Measurements from ENCODE around the gene RPS25. TPM values are rescaled to one million over a fixed set of nuclear protein-coding genes. Genes with fewer than 3 reads are reported as not detected.
A peak's percentile ranks its signal among the peaks of the same experiment; 100 is the strongest.
"Not testable (repeated sequence)": the region's sequence is repeated elsewhere in the genome, so short reads cannot be mapped to it uniquely, and the experiment has no call there.

The RPS25 gene
- total RNA-seq, 1 donor, result 4,016 TPM

DNA sequence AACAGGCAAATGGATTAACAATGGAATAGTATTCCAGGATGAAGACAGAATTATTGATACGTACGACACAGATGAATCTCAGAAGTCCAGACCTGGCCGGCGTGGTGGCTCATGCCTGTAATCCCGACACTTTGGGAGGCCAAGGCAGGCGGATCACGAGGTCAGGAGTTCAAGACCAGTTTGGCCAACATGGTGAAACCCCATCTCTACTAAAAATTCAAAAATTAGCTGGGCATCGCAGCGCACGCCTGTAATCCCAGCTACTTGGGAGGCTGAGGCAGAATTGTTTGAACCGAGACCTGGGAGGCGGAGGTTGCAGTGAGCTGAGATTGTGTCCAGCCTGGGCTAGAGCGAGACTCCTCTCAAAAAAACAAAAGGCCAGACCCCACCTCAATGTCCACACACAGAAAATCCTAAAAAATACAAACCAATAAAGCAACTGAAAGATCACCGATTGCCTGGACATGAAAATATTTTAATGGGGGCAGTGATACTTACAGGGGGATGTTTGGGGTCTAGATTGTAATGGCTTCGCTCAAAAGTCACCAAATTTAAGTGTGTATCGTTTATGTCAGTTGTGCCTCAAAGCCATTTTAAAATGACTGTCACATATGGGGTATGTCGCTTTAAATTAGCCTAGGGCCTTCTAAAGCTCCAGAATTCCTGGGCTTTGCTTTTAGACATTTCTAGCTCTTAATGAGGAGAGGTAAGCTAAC, 3.8 kb downstream of the RPS25 start:
- H3K27me3 ChIP-seq (ENCODE audit: insufficient read depth, low read length), result no peaks in the 10 kb centered on the region
- H3K4me3 ChIP-seq (ENCODE audit: low read length), result no peak overlapping the region
- peaks cover 23% of the 10 kb centered on the region for H3K4me1 ChIP-seq (ENCODE audit: insufficient read depth, low read length)
- no peaks in the 10 kb centered on the region for H3K9me3 ChIP-seq (ENCODE audit: low read depth, low read length)

- Histone ChIP-seq H3K9me3 (ENCODE audit: low read depth, low read length) (no peaks in the 10 kb centered on the region), H3K4me3 (ENCODE audit: low read length) (no peak overlapping the region), H3K27me3 (ENCODE audit: insufficient read depth, low read length) (no peaks in the 10 kb centered on the region), H3K4me1 (ENCODE audit: insufficient read depth, low read length) (peaks cover 20% of the 10 kb centered on the region)
These were observed 5.4 kb downstream of the RPS25 start for GRCh38 chr11:119012629-119013170.

- Histone ChIP-seq H3K27me3 (ENCODE audit: insufficient read depth, low read length) (no peaks in the 10 kb centered on the region), H3K4me3 (ENCODE audit: low read length) (no peak overlapping the region), H3K9me3 (ENCODE audit: low read depth, low read length) (no peaks in the 10 kb centered on the region), H3K4me1 (ENCODE audit: insufficient read depth, low read length) (peaks cover 10% of the 10 kb centered on the region)
These were observed 6.6 kb downstream of the RPS25 start for GRCh38 chr11:119011476-119012053.

DNA sequence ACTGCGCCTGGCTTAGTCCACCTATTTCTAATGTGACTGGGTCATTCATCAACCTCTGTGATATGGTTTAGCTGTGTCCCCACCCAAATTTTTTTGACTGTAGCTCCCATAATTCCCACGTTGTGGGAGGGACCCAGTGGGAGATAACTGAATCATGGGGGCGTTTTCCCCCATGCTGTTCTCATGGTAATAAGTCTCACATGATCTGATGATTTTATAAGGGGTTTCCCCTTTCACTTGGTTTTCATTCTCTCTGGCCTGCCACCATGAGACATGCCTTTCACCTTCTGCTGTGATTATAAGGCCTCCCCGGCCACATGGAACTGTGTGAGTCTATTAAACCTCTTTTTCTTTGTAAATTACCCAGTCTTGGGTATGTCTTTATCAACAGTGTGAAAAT, 11.5 kb downstream of the RPS25 start:
- Histone ChIP-seq H3K4me1 (ENCODE audit: insufficient read depth, low read length) (no peaks in the 10 kb centered on the region), H3K27me3 (ENCODE audit: insufficient read depth, low read length) (no peaks in the 10 kb centered on the region), H3K4me3 (ENCODE audit: low read length) (no peak overlapping the region), H3K9me3 (ENCODE audit: low read depth, low read length) (no peaks in the 10 kb centered on the region)

- Histone ChIP-seq H3K9me3 (ENCODE audit: low read depth, low read length) (no peaks in the 10 kb centered on the region), H3K27me3 (ENCODE audit: insufficient read depth, low read length) (no peaks in the 10 kb centered on the region), H3K4me1 (ENCODE audit: insufficient read depth, low read length) (peaks cover 26% of the 10 kb centered on the region), H3K4me3 (ENCODE audit: low read length) (no peak overlapping the region)
These were observed 17.2 kb downstream of the RPS25 start for GRCh38 chr11:119000906-119001305.

- H3K4me3 ChIP-seq (ENCODE audit: low read length), result no peak overlapping the region
These were observed 19.3 kb downstream of the RPS25 start for GRCh38 chr11:118998822-118999221.

GRCh38 chr11:118998388-118998717, 19.8 kb downstream of the RPS25 start:
- no peaks in the 10 kb centered on the region for H3K27me3 ChIP-seq (ENCODE audit: insufficient read depth, low read length)
- no peaks in the 10 kb centered on the region for H3K9me3 ChIP-seq (ENCODE audit: low read depth, low read length)
- H3K4me3 ChIP-seq (ENCODE audit: low read length), result peak overlapping the region; percentile 50
- H3K4me1 ChIP-seq (ENCODE audit: insufficient read depth, low read length), result peaks cover 26% of the 10 kb centered on the region

More at GRCh38 chr11:118998822-118999221, 19.3 kb downstream of the RPS25 start:
- peaks cover 26% of the 10 kb centered on the region for H3K4me1 ChIP-seq (ENCODE audit: insufficient read depth, low read length)
- H3K27me3 ChIP-seq (ENCODE audit: insufficient read depth, low read length), result no peaks in the 10 kb centered on the region
- H3K9me3 ChIP-seq (ENCODE audit: low read depth, low read length), result no peaks in the 10 kb centered on the region

GRCh38 chr11:118997627-118998387, 20.3 kb downstream of the RPS25 start, which contains the start of gene CENATAC:
Gene CENATAC (plus strand): TSS chr11:118998138. CDS start chr11:118998198, 60 bp downstream.
- Histone ChIP-seq H3K27me3 (ENCODE audit: insufficient read depth, low read length) (no peaks in the 10 kb centered on the region), H3K4me3 (ENCODE audit: low read length) (peak within 1 kb of the TSS; percentile 50), H3K4me1 (ENCODE audit: insufficient read depth, low read length) (peaks cover 26% of the 10 kb centered on the region), H3K9me3 (ENCODE audit: low read depth, low read length) (no peaks in the 10 kb centered on the region)

DNA sequence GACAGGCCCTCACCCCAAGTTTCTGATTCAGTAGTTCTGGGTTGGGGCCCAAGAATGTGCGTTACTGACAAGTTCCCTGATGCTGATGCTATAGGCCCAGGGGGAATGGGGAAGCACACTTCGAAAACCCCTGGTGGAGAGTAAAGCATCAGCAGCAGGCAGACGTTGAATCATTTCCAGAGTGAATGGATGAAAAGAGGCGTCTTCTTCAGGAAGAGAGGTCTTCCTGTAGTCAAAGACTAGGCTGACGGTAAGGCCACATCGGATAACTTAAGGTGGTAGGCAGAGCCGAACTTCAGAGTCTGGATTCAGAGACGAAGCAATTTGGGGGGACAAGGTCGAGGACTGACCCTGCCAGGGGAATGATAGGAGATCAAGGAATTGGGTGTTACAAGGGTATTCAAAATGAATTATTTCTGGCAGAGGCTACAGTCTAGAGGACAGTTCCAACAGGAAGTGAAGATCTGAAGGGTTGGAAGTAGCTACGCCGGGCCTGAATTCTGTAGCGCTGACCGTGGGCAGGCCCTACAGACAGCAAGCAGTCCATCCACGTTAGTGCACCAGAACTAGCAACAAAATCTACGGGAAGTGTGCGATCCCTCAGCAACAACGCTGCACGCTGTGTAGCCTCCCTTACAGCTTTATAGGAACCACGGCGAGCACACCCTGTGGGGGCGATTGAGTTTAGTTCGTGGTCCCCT, 21.1 kb downstream of the RPS25 start:
- no peaks in the 10 kb centered on the region for H3K27me3 ChIP-seq (ENCODE audit: insufficient read depth, low read length)

DNA sequence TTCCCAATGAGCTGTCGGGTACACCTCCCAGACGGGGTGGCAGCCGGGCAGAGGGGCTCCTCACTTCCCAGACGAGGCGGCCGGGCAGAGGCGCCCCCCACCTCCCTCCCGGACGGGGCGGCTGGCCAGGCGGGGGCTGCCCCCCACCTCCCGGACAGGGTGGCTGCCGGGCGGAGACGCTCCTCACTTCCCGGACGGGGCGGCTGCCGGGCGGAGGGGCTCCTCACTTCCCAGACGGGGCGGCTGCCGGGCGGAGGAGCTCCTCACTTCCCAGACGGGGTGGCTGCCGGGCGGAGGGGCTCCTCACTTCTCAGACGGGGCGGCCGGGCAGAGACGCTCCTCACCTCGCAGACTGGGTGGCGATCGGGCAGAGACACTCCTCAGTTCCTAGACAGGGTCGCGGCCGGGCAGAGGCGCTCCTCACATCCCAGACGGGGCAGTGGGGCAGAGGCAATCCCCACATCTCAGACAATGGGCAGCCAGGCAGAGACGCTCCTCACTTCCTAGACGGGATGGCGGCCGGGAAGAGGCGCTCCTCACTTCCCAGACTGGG, 26.6 kb downstream of the RPS25 start:
- not testable (repeated sequence) for H3K27me3 ChIP-seq (ENCODE audit: insufficient read depth, low read length); H3K4me1 ChIP-seq (ENCODE audit: insufficient read depth, low read length); H3K9me3 ChIP-seq (ENCODE audit: low read depth, low read length); H3K4me3 ChIP-seq (ENCODE audit: low read length)

More for the DNA sequence above, 21.1 kb downstream of the RPS25 start:
- Histone ChIP-seq H3K4me1 (ENCODE audit: insufficient read depth, low read length) (peaks cover 26% of the 10 kb centered on the region), H3K4me3 (ENCODE audit: low read length) (peak overlapping the region; percentile 50), H3K9me3 (ENCODE audit: low read depth, low read length) (no peaks in the 10 kb centered on the region)

DNA sequence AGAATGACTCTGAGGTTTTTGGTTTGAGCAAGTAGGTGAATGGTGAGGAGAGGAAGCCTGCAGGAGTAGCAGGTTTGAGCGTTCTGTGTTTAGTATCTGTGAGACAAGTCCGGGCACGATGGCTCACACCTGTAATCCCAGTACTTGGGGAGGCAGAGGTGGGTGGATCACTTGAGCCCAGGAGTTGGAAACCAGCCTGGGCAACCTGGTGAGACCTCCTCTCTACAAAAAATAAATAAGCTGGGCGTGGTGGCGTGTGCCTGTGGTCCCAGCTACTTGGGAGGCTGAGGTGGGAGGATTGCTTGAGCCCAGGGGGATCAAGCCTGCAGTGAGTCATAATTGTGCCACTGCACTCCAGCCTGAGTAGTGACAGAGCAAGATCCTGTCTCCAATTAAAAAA, 29.9 kb downstream of the RPS25 start:
- Histone ChIP-seq H3K27me3 (ENCODE audit: insufficient read depth, low read length) (no peaks in the 10 kb centered on the region), H3K4me1 (ENCODE audit: insufficient read depth, low read length) (no peaks in the 10 kb centered on the region), H3K4me3 (ENCODE audit: low read length) (no peak overlapping the region), H3K9me3 (ENCODE audit: low read depth, low read length) (no peaks in the 10 kb centered on the region)

- H3K9me3 ChIP-seq (ENCODE audit: low read depth, low read length), result no peaks in the 10 kb centered on the region
- H3K4me1 ChIP-seq (ENCODE audit: insufficient read depth, low read length), result peaks cover 8% of the 10 kb centered on the region
- H3K27me3 ChIP-seq (ENCODE audit: insufficient read depth, low read length), result no peaks in the 10 kb centered on the region
- no peak overlapping the region for H3K4me3 ChIP-seq (ENCODE audit: low read length)
These were observed 33.3 kb downstream of the RPS25 start for GRCh38 chr11:118984825-118985224.

DNA sequence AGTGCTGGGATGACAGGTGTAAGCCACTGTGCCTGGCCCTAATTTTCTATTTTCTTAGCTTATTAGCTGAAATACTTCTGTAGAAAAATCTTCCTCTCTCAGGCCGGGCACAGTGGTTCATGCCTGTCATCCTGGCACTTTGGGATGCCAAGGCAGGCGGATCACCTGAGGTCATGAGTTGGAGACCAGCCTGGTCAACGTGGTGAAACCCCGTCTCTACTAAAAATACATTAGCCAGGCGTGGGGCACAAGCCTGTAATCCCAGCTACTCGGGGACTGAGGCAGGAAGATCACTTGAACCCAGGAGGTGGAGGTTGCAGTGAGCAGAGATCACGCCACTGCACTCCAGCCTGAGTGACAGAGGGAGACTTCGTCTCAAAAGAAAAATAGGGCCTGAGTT, 33.8 kb downstream of the RPS25 start:
- H3K27me3 ChIP-seq (ENCODE audit: insufficient read depth, low read length); H3K9me3 ChIP-seq (ENCODE audit: low read depth, low read length); H3K4me3 ChIP-seq (ENCODE audit: low read length); H3K4me1 ChIP-seq (ENCODE audit: insufficient read depth, low read length): not testable (repeated sequence)

GRCh38 chr11:118980191-118980881, 37.8 kb downstream of the RPS25 start:
- Histone ChIP-seq H3K27me3 (ENCODE audit: insufficient read depth, low read length) (no peaks in the 10 kb centered on the region), H3K4me1 (ENCODE audit: insufficient read depth, low read length) (peaks cover 10% of the 10 kb centered on the region), H3K4me3 (ENCODE audit: low read length) (no peak overlapping the region), H3K9me3 (ENCODE audit: low read depth, low read length) (no peaks in the 10 kb centered on the region)
